Epithelial cell of esophagus (primary cell): ENCODE results near the gene CD9.

ENCODE experiments used
- DNase-seq: peaks from one replicate; pipeline ENCODE4 v3.0.0; 2010; ENCODE audit warnings: low read depth
- H3K4me3 ChIP-seq: 2 replicates; pipeline ENCODE4 v1.5.1; 2011; ENCODE audit warnings: mild to moderate bottlenecking, low read length, control low read depth
- CTCF ChIP-seq: IDR thresholded peaks from 2 replicates; pipeline ENCODE4 v1.5.1; 2011; ENCODE audit warnings: low read depth, mild to moderate bottlenecking, low read length, control low read depth, inconsistent platforms; ENCODE audit not compliant: insufficient read depth; ENCODE audit errors: missing control alignments

The CD9 gene

GRCh38 chr12:6172086-6172485 is 28.1 kb upstream of the CD9 start:
- H3K4me3 ChIP-seq, result no peak overlapping the region
- no peak for TF ChIP-seq CTCF

GRCh38 chr12:6172862-6173261 is 27.3 kb upstream of the CD9 start:
- no peak for DNase-seq
- H3K4me3 ChIP-seq, result no peak overlapping the region
- no peak for TF ChIP-seq CTCF

More at GRCh38 chr12:6172086-6172485, 28.1 kb upstream of the CD9 start:
- DNase-seq, result no peak

- H3K4me3 ChIP-seq, result no peak overlapping the region
- DNase-seq, result no peak
- TF ChIP-seq CTCF, result no peak
These were observed 22.4 kb upstream of the CD9 start for GRCh38 chr12:6177642-6178358.

GRCh38 chr12:6178981-6179761 is 21.0 kb upstream of the CD9 start:
- TF ChIP-seq CTCF, result no peak
- DNase-seq, result no peak
- H3K4me3 ChIP-seq, result no peak overlapping the region

- DNase-seq, result peak; percentile 68
- TF ChIP-seq CTCF, result no peak
- no peak overlapping the region for H3K4me3 ChIP-seq
These were observed 19.7 kb upstream of the CD9 start for GRCh38 chr12:6180268-6181051.

GRCh38 chr12:6181166-6181565 is 19.0 kb upstream of the CD9 start:
- no peak for TF ChIP-seq CTCF
- DNase-seq, result no peak
- H3K4me3 ChIP-seq, result no peak overlapping the region
